HG03095 (cell line): Measurements from ENCODE around the gene CREB5.

ENCODE experiments used
- ATAC-seq: cut with Tn5 transposase; IDR thresholded peaks from one replicate; pipeline ENCODE4 v1.9.1; 2021; ENCODE audit warnings: moderate library complexity; ENCODE audit not compliant: unreplicated experiment

The CREB5 gene

GRCh38 chr7:28837216-28837615, 424.9 kb downstream of the CREB5 start:
- no peak for ATAC-seq

GRCh38 chr7:28840592-28840995, 428.3 kb downstream of the CREB5 start:
- ATAC-seq, result no peak

- no peak for ATAC-seq
These were observed 429.4 kb downstream of the CREB5 start for GRCh38 chr7:28841766-28842165.

GRCh38 chr7:28842769-28843295, 430.5 kb downstream of the CREB5 start:
- ATAC-seq, result no peak

- no peak for ATAC-seq
These were observed 432.8 kb downstream of the CREB5 start for GRCh38 chr7:28845106-28845505.

GRCh38 chr7:28847176-28847575, 434.9 kb downstream of the CREB5 start:
- no peak for ATAC-seq

GRCh38 chr7:28847681-28848080, 435.4 kb downstream of the CREB5 start:
- ATAC-seq, result no peak

GRCh38 chr7:28848906-28849305, 436.6 kb downstream of the CREB5 start:
- no peak for ATAC-seq

- no peak for ATAC-seq
These were observed 438.4 kb downstream of the CREB5 start for GRCh38 chr7:28850699-28851098.

GRCh38 chr7:28853150-28853549, 440.8 kb downstream of the CREB5 start:
- ATAC-seq, result no peak

- peak; percentile 96 for ATAC-seq
These were observed 441.8 kb downstream of the CREB5 start for GRCh38 chr7:28853834-28854749.

- ATAC-seq, result no peak
These were observed 442.4 kb downstream of the CREB5 start for GRCh38 chr7:28854750-28855074.

GRCh38 chr7:28855538-28856217, 443.4 kb downstream of the CREB5 start:
- ATAC-seq, result no peak

GRCh38 chr7:28856656-28857055, 444.3 kb downstream of the CREB5 start:
- no peak for ATAC-seq

GRCh38 chr7:28858206-28858605, 445.9 kb downstream of the CREB5 start:
- ATAC-seq, result no peak

- ATAC-seq, result no peak
These were observed 446.6 kb downstream of the CREB5 start for GRCh38 chr7:28858895-28859294.

GRCh38 chr7:28861825-28862224, 449.5 kb downstream of the CREB5 start:
- no peak for ATAC-seq

- no peak for ATAC-seq
These were observed 450.4 kb downstream of the CREB5 start for GRCh38 chr7:28862595-28863272.

GRCh38 chr7:28865601-28866144, 453.4 kb downstream of the CREB5 start:
- no peak for ATAC-seq

GRCh38 chr7:28868712-28869111, 456.4 kb downstream of the CREB5 start:
- ATAC-seq, result no peak

- no peak for ATAC-seq
These were observed 458.8 kb downstream of the CREB5 start for GRCh38 chr7:28871077-28871476.
